K562 (cell line): ENCODE data around the gene TSC22D1. TPM values are rescaled to one million over a fixed set of nuclear protein-coding genes. Genes with fewer than 3 reads are reported as not detected.

Experiments used
- AFF4 ChIP-seq: sonication (generic); formaldehyde crosslinking; IDR thresholded peaks from 2 replicates; pipeline ENCODE4 v1.8.0; 2023; ENCODE audit warnings: mild to moderate bottlenecking, missing genetic modification reagents
- CBFA2T2 ChIP-seq: fragments of 450-650 bp; conservative IDR thresholded peaks from 2 replicates; pipeline ENCODE4 v1.6.1; 2017; ENCODE audit warnings: mild to moderate bottlenecking
- CHD2 ChIP-seq: IDR thresholded peaks from 2 replicates; pipeline ENCODE4 v1.6.1; 2011; ENCODE audit warnings: low read depth, low read length
- DPF2 ChIP-seq: fragments of 450-650 bp; IDR thresholded peaks from 2 replicates; pipeline ENCODE4 v1.6.1; 2016
- JUND ChIP-seq, 2 experiments: IDR thresholded peaks; 2 replicates in 1 of 2; 3 replicates in 1 of 2; pipeline ENCODE4 v1.6.1; 2011; ENCODE audit warnings: borderline replicate concordance in 2 of 2, low read depth in 2 of 2, low read length in 2 of 2, improper control_type of control experiment in 1 of 2, missing biosample characterization in 1 of 2, missing genetic modification characterization in 1 of 2, missing genetic modification reagents in 1 of 2
- PBX2 ChIP-seq, 2 experiments: IDR thresholded peaks in 1 of 2; conservative IDR thresholded peaks in 1 of 2; 2 replicates each; pipeline ENCODE4 v1.6.1; 2016; ENCODE audit warnings: low read depth in 2 of 2, mild to moderate bottlenecking in 1 of 2, missing compliant biosample characterization in 1 of 2, missing genetic modification characterization in 1 of 2, moderate library complexity in 1 of 2
- PRMT5 ChIP-seq: sonication (generic); formaldehyde crosslinking; IDR thresholded peaks from 2 replicates; pipeline ENCODE4 v1.5.0; 2020; ENCODE audit warnings: missing genetic modification reagents
- RBM34 ChIP-seq: fragments of 200-400 bp; formaldehyde crosslinking; IDR thresholded peaks from 2 replicates; pipeline ENCODE4 v1.6.1; 2018; ENCODE audit warnings: low read length, borderline replicate concordance; ENCODE audit not compliant: insufficient read depth
- SMAD4 ChIP-seq: fragments of 250-450 bp; sonication (Bioruptor Pico); conservative IDR thresholded peaks from 2 replicates; pipeline ENCODE4 v1.8.0; 2021; ENCODE audit warnings: inconsistent platforms, mild to moderate bottlenecking, moderate library complexity
- TBL1XR1 ChIP-seq, 2 experiments: IDR thresholded peaks; 2 replicates each; pipeline ENCODE4 v1.6.1; 2012; ENCODE audit warnings: improper control_type of control experiment in 2 of 2, low read length in 2 of 2, mild to moderate bottlenecking in 1 of 2
- ZNF318 ChIP-seq, 2 experiments: fragments of 450-650 bp; IDR thresholded peaks; 2 replicates each; pipeline ENCODE4 v1.6.1; 2016; ENCODE audit warnings: mild to moderate bottlenecking in 2 of 2, borderline replicate concordance in 1 of 2, low read depth in 1 of 2, moderate library complexity in 1 of 2
- polyA plus RNA-seq, 8 experiments: library from polyadenylated mRNA; depleted of rRNA in 4 of 8; stranded (reverse) in 5 of 8; unstranded in 3 of 8; fragments of >200 nt; fragmentation: Nextera tagmentation in 2 of 8; fragmentation: Illumina TruSeq in 1 of 8; extraction: Ambion mirVana in 2 of 8; extraction: Trizol in 1 of 8; gene quantifications; 2 replicates each; pipeline versions ENCODE4 v1.2.1 to v1.2.3, GENCODE V29; 2011 to 2014; ENCODE audit warnings: inconsistent platforms in 1 of 8, missing spikeins in 1 of 8
- total RNA-seq, 7 experiments: library from RNA; depleted of rRNA in 6 of 7; stranded (reverse); fragments of >200 nt in 6 of 7; fragmentation: Illumina TruSeq in 2 of 7; extraction: Trizol in 2 of 7; gene quantifications; 2 replicates each; pipeline versions ENCODE4 v1.2.1 to v1.2.3, GENCODE V29; 2011 to 2021; ENCODE audit warnings: low replicate concordance in 1 of 7

The TSC22D1 gene
- total and polyA plus RNA-seq, 9 of the 15 experiments (the other 6 are each of a cell fraction or from before 2014, with no cell fraction given) = 2.6 to 19.8 (median 8.4) TPM

- TF ChIP-seq PBX2 (CRISPR knock-in tag; IDR thresholded peaks at IDR 0.05; ENCODE audit: low read depth) (no peak), PBX2 (tag; conservative IDR thresholded peaks at IDR 0.05; ENCODE audit: low read depth) (no peak; the same call in none of the 2 replicates), RBM34 (no peak), AFF4 (CRISPR knock-in tag) (no peak), SMAD4 (CRISPR knock-in tag) (peak; percentile 95), CBFA2T2 (peak; percentile 97), JUND (IDR thresholded peaks at IDR 0.05; ENCODE audit: borderline replicate concordance, low read depth, low read length) (peak; percentile 55; the same call in 1 of the 2 replicates), JUND (tag; IDR thresholded peaks at IDR 0.05; ENCODE audit: borderline replicate concordance, low read depth, low read length) (peak; percentile 57; the same call in 1 of the 3 replicates), ZNF318 (IDR thresholded peaks at IDR 0.05; ENCODE audit: borderline replicate concordance in 1 of 2, low read depth in 1 of 2) (no peak), DPF2 (peak; percentile 91), TBL1XR1 (IDR thresholded peaks at IDR 0.05; ENCODE audit: low read length in 2 of 2) (peak; percentile 78 to 91; a peak in 3 of 4 replicates), PRMT5 (no peak), CHD2 (no peak)
Observed at GRCh38 chr13:44386913-44387556, 189.1 kb downstream of the TSC22D1 start (continued).
